Measurements from ENCODE around the gene ABHD12. TPM values are rescaled to one million over a fixed set of nuclear protein-coding genes. Genes with fewer than 3 reads are reported as not detected.

ABHD12 gene
- total and polyA plus RNA-seq, 10 of the 15 experiments (the other 5 are each of a cell fraction or from before 2014, with no cell fraction given), result 1.5 to 61.8 (median 26.7) TPM

DNA sequence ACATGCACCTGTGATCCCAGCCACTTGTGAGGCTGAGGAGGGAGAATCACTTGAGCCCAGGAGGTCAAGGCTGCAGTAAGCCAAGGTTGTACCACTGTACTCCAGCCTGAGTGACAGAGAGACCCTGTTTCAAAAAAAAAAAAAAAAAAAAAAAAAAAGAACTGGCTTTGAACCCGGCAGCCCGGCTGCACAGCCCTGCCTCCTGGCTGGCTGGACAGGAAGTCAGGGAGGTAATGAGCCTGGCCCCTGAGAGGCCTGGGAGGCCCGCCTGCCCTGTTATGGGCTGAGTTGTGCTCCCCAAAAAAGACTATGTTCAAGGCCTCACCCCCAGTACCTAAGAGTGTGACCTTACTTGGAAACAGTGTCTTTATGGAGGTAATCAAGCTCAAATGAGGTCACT is 65.6 kb downstream of the ABHD12 start:
- peaks cover 16% of the 10 kb centered on the region for H3K4me1 ChIP-seq (ENCODE audit: control insufficient read depth, insufficient read depth, low read length)
- FAIRE-seq (no peak), DNase-seq (ENCODE audit: low read depth, low spot score) (no peak), ATAC-seq (no peak)
- no peaks in the 10 kb centered on the region for H3K27me3 ChIP-seq (replicated peaks in 1 of 2; ENCODE audit: control insufficient read depth in 2 of 2, insufficient read depth in 2 of 2, low read length in 1 of 2)
- H3K36me3 ChIP-seq (ENCODE audit: control insufficient read depth in 2 of 2, insufficient read depth in 2 of 2, low read length in 1 of 2), result peaks cover 2 to 9% of the 10 kb centered on the region in 2 experiments
- ChIA-PET POLR2A (no interaction called here), SMC1A (ENCODE audit: uncharacterized antibody, unreplicated experiment) (interaction anchor here (1.0 kb wide), 1 partner anchor 74 kb away, joined by 3 read pairs; no protein-coding TSS in a partner anchor), CTCF (no interaction called here), RAD21 (ENCODE audit: unreplicated experiment) (interaction anchor here (1.0 kb wide), 1 partner anchor 30 kb away, joined by 4 read pairs; no protein-coding TSS in a partner anchor)
- in situ Hi-C loops (cut with MboI) (no loop called here), intact Hi-C loops (cut with micrococcal nuclease; ENCODE audit: unreplicated experiment) (no loop called here)
- H3K4me2 ChIP-seq (ENCODE audit: control insufficient read depth, insufficient read depth), result no peak overlapping the region
- no peak overlapping the region for H3K9ac ChIP-seq (ENCODE audit: control insufficient read depth, insufficient read depth, low read length)
- H3K27ac ChIP-seq (ENCODE audit: control insufficient read depth, insufficient read depth), result no peak overlapping the region
- peaks cover 7% of the 10 kb centered on the region for H3K79me2 ChIP-seq (ENCODE audit: control insufficient read depth, insufficient read depth, low read length)
- no peak overlapping the region for H3K4me3 ChIP-seq
- no peaks in the 10 kb centered on the region for H4K20me1 ChIP-seq (ENCODE audit: control insufficient read depth, insufficient read depth)
- no peak overlapping the region for H2AFZ ChIP-seq (ENCODE audit: control insufficient read depth, low read depth, low read length)
- TF ChIP-seq NFXL1 (IDR thresholded peaks at IDR 0.05; ENCODE audit: borderline replicate concordance), result no peak
- TF ChIP-seq TCF3 (IDR thresholded peaks at IDR 0.05; ENCODE audit: borderline replicate concordance, insufficient read depth, low read depth, low read length), result no peak
- TF ChIP-seq RFX5 (IDR thresholded peaks at IDR 0.05; ENCODE audit: low read depth, low read length), result no peak
- TF ChIP-seq, protein P1, sequence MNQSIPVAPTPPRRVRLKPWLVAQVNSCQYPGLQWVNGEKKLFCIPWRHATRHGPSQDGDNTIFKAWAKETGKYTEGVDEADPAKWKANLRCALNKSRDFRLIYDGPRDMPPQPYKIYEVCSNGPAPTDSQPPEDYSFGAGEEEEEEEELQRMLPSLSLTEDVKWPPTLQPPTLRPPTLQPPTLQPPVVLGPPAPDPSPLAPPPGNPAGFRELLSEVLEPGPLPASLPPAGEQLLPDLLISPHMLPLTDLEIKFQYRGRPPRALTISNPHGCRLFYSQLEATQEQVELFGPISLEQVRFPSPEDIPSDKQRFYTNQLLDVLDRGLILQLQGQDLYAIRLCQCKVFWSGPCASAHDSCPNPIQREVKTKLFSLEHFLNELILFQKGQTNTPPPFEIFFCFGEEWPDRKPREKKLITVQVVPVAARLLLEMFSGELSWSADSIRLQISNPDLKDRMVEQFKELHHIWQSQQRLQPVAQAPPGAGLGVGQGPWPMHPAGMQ (IDR thresholded peaks at IDR 0.05; ENCODE audit: borderline replicate concordance), result no peak
- no peak for TF ChIP-seq POLR2AphosphoS5 (IDR thresholded peaks at IDR 0.05; ENCODE audit: low read length)
- no peak for TF ChIP-seq ASH2L (IDR thresholded peaks at IDR 0.05; ENCODE audit: borderline replicate concordance, low read depth)
- TF ChIP-seq CREM (IDR thresholded peaks at IDR 0.05; ENCODE audit: low read depth), result no peak
- TF ChIP-seq TARDBP (IDR thresholded peaks at IDR 0.05; ENCODE audit: borderline replicate concordance), result no peak
- 96% methylated on average over 3 of the region's 3 CpGs for WGBS (ENCODE audit: insufficient coverage, insufficient replicate concordance, low lambda C conversion rate, missing lambda C conversion rate)
- no TSS peak for BruUV-seq (replicated peaks)
- H3K9me3 ChIP-seq (replicated peaks; ENCODE audit: control insufficient read depth, insufficient read depth, low read length), result no peaks in the 10 kb centered on the region
